Esophagus squamous epithelium (tissue), 5 donors: Measurements from ENCODE around the gene NUDT8. TPM values are rescaled to one million over a fixed set of nuclear protein-coding genes. Genes with fewer than 3 reads are reported as not detected.

Experiments
- DNase-seq: peaks from one replicate; lab custom pipeline; 2025; lab: John Stamatoyannopoulos, UW
- H3K27ac ChIP-seq, 4 donors: fragments of 200-600 bp; sonication (generic); one replicate each; pipeline ENCODE4 v1.5.1; 2016 to 2019; ENCODE audit warnings: mild to moderate bottlenecking in 1 of 4
- H3K27me3 ChIP-seq, 4 donors: fragments of 200-600 bp; sonication (generic); 1 replicate in 3 of 4; 2 replicates in 1 of 4; pipeline versions ENCODE4 v1.5.1 to v1.6.0; 2017 to 2021; ENCODE audit warnings: antibody characterized with exemption in 1 of 4
- H3K36me3 ChIP-seq, 3 donors: fragments of 200-600 bp; sonication (generic); one replicate each; pipeline ENCODE4 v1.5.1; 2016 to 2019
- H3K4me1 ChIP-seq, 3 donors: fragments of 200-600 bp; sonication (generic); one replicate each; pipeline ENCODE4 v1.5.1; 2017 to 2019
- H3K4me3 ChIP-seq, 4 donors: fragments of 200-600 bp; sonication (generic); 1 replicate in 3 of 4; 2 replicates in 1 of 4; pipeline ENCODE4 v1.5.1; 2016 to 2019; ENCODE audit warnings: mild to moderate bottlenecking in 2 of 4, moderate library complexity in 1 of 4
- H3K9me3 ChIP-seq, 3 donors: fragments of 200-600 bp; sonication (generic); one replicate each; pipeline ENCODE4 v1.5.1; 2016 to 2019
- CTCF ChIP-seq, 6 experiments: fragments of 450-650 bp in 4 of 6; fragments of 200-600 bp in 2 of 6; sonication (generic) in 2 of 6; IDR thresholded peaks; one replicate each; pipeline ENCODE4 v1.5.1; 2016 to 2019; ENCODE audit warnings: antibody characterized with exemption in 6 of 6, mild to moderate bottlenecking in 4 of 6, moderate library complexity in 4 of 6
- POLR2A ChIP-seq, 4 donors: fragments of 450-650 bp; IDR thresholded peaks; one replicate each; pipeline ENCODE4 v1.6.1; 2017; ENCODE audit warnings: antibody characterized with exemption in 4 of 4, mild to moderate bottlenecking in 4 of 4, moderate library complexity in 3 of 4
- WGBS, 2 donors: methylation state at CpG; one replicate each; pipeline ENCODE4 v1.1.5; 2018; 5-methylcytosine and 5-hydroxymethylcytosine counted together
- intact Hi-C: fragments of 100-400 bp; cut with DNase I; formaldehyde crosslinking; loops from one replicate; pipeline ENCODE4 v1.15.0; 2022
- total RNA-seq, 4 donors: library from RNA; depleted of rRNA; stranded (reverse); fragments of >200 nt; gene quantifications; one replicate each; pipeline ENCODE4 v1.1.0, GENCODE V29; 2016
- donor health status: DM: yes; HTN: yes; CAD: no.

Gene NUDT8
- total RNA-seq, 4 donors from 2014 or later: 37.5 to 68.0 (median 47.0) TPM

DNA sequence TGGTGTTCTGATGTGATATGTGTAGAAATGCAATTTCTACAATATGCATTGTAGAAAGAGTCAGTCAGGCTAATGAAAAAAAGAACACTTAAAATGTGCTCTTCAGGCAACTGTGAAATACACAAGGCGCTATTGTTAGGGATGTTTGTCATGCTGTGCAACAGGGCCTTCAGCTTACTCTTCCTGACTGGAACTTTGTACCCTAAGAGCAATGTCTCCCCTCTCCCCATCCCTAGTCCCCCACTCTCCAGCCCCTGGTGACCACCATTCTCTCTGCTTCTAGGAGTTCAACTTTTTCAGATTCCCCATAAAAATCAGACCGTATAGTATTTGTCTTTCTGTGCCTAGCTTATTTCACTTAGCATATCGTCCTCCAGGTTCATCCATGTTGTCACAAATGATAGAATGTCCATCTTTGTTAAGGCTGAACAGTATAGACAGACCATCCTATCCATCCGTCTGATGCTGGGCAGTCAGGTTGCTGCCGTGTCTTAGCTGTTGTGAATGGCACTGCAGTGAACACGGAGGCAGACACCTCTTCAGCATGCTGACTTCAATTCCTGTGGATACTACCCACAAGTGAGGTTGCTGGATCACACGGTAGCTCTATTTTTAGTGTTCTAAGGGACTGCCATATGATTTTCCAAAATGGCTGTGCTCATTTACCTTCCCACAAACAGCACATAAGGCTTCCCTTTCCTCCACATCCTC, 12.3 kb downstream of the NUDT8 start:
- no peak for DNase-seq
- H3K4me3 ChIP-seq: no peak overlapping the region
- TF ChIP-seq POLR2A (IDR thresholded peaks at IDR 0.05): no peak
- no peak for TF ChIP-seq CTCF (IDR thresholded peaks at IDR 0.05)
- WGBS, 2 donors: 76 to 78% methylated on average over 7 of the region's 7 CpGs
- H3K27ac ChIP-seq: no peak overlapping the region
- H3K36me3 ChIP-seq: peaks cover 0 to 12% (median 1%) of the 10 kb centered on the region in 3 donors
- H3K9me3 ChIP-seq: no peaks in the 10 kb centered on the region
- H3K27me3 ChIP-seq: peaks cover 0 to 28% (median 0%) of the 10 kb centered on the region in 4 donors
- intact Hi-C loops: no loop called here
- peaks cover 13 to 29% (median 15%) of the 10 kb centered on the region in 3 donors for H3K4me1 ChIP-seq

- H3K27me3 ChIP-seq: peaks cover 0 to 28% (median 0%) of the 10 kb centered on the region in 4 donors
- peaks cover 13 to 29% (median 15%) of the 10 kb centered on the region in 3 donors for H3K4me1 ChIP-seq
- WGBS, 2 donors: 35 to 57% methylated on average over 7 to 8 of the region's 11 CpGs
- intact Hi-C loops: no loop called here
- H3K4me3 ChIP-seq: no peak overlapping the region
- H3K9me3 ChIP-seq: no peaks in the 10 kb centered on the region
- peaks cover 6 to 19% (median 6%) of the 10 kb centered on the region in 3 donors for H3K36me3 ChIP-seq
- no peak for TF ChIP-seq CTCF (IDR thresholded peaks at IDR 0.05)
- TF ChIP-seq POLR2A (IDR thresholded peaks at IDR 0.05): no peak
- H3K27ac ChIP-seq: no peak overlapping the region
- DNase-seq: no peak
These were observed 13.1 kb downstream of the NUDT8 start for GRCh38 chr11:67616431-67617242.

- Histone ChIP-seq H3K4me1 (peaks cover 13 to 29% (median 15%) of the 10 kb centered on the region in 3 donors), H3K36me3 (peaks cover 9 to 27% (median 9%) of the 10 kb centered on the region in 3 donors), H3K4me3 (no peak overlapping the region), H3K27me3 (peaks cover 0 to 28% (median 0%) of the 10 kb centered on the region in 4 donors), H3K27ac (no peak overlapping the region), H3K9me3 (no peaks in the 10 kb centered on the region)
- no peak for DNase-seq
- intact Hi-C loops: no loop called here
- WGBS, 2 donors: 18 to 51% methylated on average over 8 to 18 of the region's 34 CpGs
- TF ChIP-seq POLR2A (IDR thresholded peaks at IDR 0.05) (no peak), CTCF (IDR thresholded peaks at IDR 0.05) (no peak)
These were observed 13.9 kb downstream of the NUDT8 start for GRCh38 chr11:67615728-67616430.

GRCh38 chr11:67614730-67615714, 14.7 kb downstream of the NUDT8 start:
- intact Hi-C loops: no loop called here
- Histone ChIP-seq H3K9me3 (no peaks in the 10 kb centered on the region), H3K4me1 (peaks cover 13 to 29% (median 15%) of the 10 kb centered on the region in 3 donors), H3K27ac (peak overlapping the region; percentile 53 to 82 (median 72)), H3K36me3 (peaks cover 15 to 35% (median 16%) of the 10 kb centered on the region in 3 donors), H3K27me3 (peaks cover 0 to 28% (median 0%) of the 10 kb centered on the region in 4 donors), H3K4me3 (peak overlapping the region in 1 of 4 donors; percentile 63)
- DNase-seq: no peak
- WGBS, 2 donors: 85% methylated on average over 8 of the region's 18 CpGs; no CpG with 5 or more reads in 1 of the 2 donors
- no peak for TF ChIP-seq POLR2A (IDR thresholded peaks at IDR 0.05)
- TF ChIP-seq CTCF (IDR thresholded peaks at IDR 0.05): peak in 5 of 6 experiments; percentile 34 to 74 (median 54)
